Measurements from ENCODE around the gene TRIM61.
"Not testable (repeated sequence)": the region's sequence is repeated elsewhere in the genome, so short reads cannot be mapped to it uniquely, and the experiment has no call there.

TRIM61 gene

GRCh38 chr4:164959896-164960295 lies 17.6 kb downstream of the TRIM61 start:
- Histone ChIP-seq H3K36me3 (no peaks in the 10 kb centered on the region), H3K27ac (no peak overlapping the region), H3K27me3 (no peaks in the 10 kb centered on the region), H3K9me3 (no peaks in the 10 kb centered on the region), H3K4me1 (peaks cover 0 to 11% (median 5%) of the 10 kb centered on the region in 4 donors), H3K4me3 (no peak overlapping the region)
- intact Hi-C loops (cut with DNase I; ENCODE audit: low total_unique reads): no loop called here
- no peak for DNase-seq
- no peak for TF ChIP-seq CTCF (IDR thresholded peaks at IDR 0.05)

GRCh38 chr4:164959421-164959820 lies 18.0 kb downstream of the TRIM61 start:
- H3K4me3 ChIP-seq; intact Hi-C loops (cut with DNase I; ENCODE audit: low total_unique reads); H3K36me3 ChIP-seq; H3K27me3 ChIP-seq; DNase-seq; H3K9me3 ChIP-seq; H3K27ac ChIP-seq: not testable (repeated sequence)
- peaks cover 0 to 11% (median 5%) of the 10 kb centered on the region in 4 donors for H3K4me1 ChIP-seq

- peak; percentile 45 to 79 for DNase-seq
- Histone ChIP-seq H3K9me3 (no peaks in the 10 kb centered on the region), H3K4me3 (peak overlapping the region; percentile 61 to 75), H3K36me3 (no peaks in the 10 kb centered on the region), H3K4me1 (peaks cover 0 to 11% (median 5%) of the 10 kb centered on the region in 4 donors), H3K27ac (peak overlapping the region; percentile 32 to 52), H3K27me3 (no peaks in the 10 kb centered on the region)
- no peak for TF ChIP-seq CTCF (IDR thresholded peaks at IDR 0.05)
- intact Hi-C loops (cut with DNase I; ENCODE audit: low total_unique reads): no loop called here
Observed at GRCh38 chr4:164956766-164957643, 20.5 kb downstream of the TRIM61 start.

GRCh38 chr4:164955107-164955805 lies 22.2 kb downstream of the TRIM61 start:
- Histone ChIP-seq H3K36me3 (no peaks in the 10 kb centered on the region), H3K4me3 (no peak overlapping the region), H3K27ac (no peak overlapping the region), H3K9me3 (no peaks in the 10 kb centered on the region), H3K27me3 (no peaks in the 10 kb centered on the region), H3K4me1 (peaks cover 0 to 11% (median 5%) of the 10 kb centered on the region in 4 donors)
- no peak for TF ChIP-seq CTCF (IDR thresholded peaks at IDR 0.05)
- intact Hi-C loops (cut with DNase I; ENCODE audit: low total_unique reads): no loop called here
- no peak for DNase-seq

- Histone ChIP-seq H3K4me3 (no peak overlapping the region), H3K27ac (no peak overlapping the region), H3K27me3 (no peaks in the 10 kb centered on the region), H3K36me3 (no peaks in the 10 kb centered on the region), H3K9me3 (no peaks in the 10 kb centered on the region), H3K4me1 (peaks cover 0 to 6% (median 5%) of the 10 kb centered on the region in 4 donors)
- TF ChIP-seq CTCF (IDR thresholded peaks at IDR 0.05): no peak
- intact Hi-C loops (cut with DNase I; ENCODE audit: low total_unique reads): no loop called here
- DNase-seq: no peak
Observed at GRCh38 chr4:164952551-164952950, 24.9 kb downstream of the TRIM61 start.

Data from tibial artery (tissue), 4 donors.